GM13977 (cell line): ENCODE data around the gene SYNDIG1.

ENCODE experiments used
- DNase-seq: peaks from one replicate; pipeline ENCODE4 v3.0.0; 2012; ENCODE audit warnings: low spot score
- CTCF ChIP-seq: IDR thresholded peaks from 2 replicates; pipeline ENCODE4 v1.5.1; 2012; ENCODE audit warnings: mild to moderate bottlenecking, control low read depth; ENCODE audit not compliant: insufficient read depth; ENCODE audit errors: extremely low read depth, missing control alignments
- in situ Hi-C: fragments of 300-500 bp; cut with MboI; formaldehyde crosslinking; loops from one replicate; pipeline ENCODE4 v1.12.0; 2022; ENCODE audit warnings: low sequenced_read_pairs, low pct_unique_long_range_greater_than_20kb, mixed read lengths, inconsistent platforms; ENCODE audit not compliant: unreplicated experiment

Gene SYNDIG1

GRCh38 chr20:24675651-24676352, 206.4 kb downstream of the SYNDIG1 start:
- in situ Hi-C loops, result no loop called here
- no peak for TF ChIP-seq CTCF
- no peak for DNase-seq

GRCh38 chr20:24676353-24676977, 207.0 kb downstream of the SYNDIG1 start:
- in situ Hi-C loops, result no loop called here
- no peak for TF ChIP-seq CTCF
- no peak for DNase-seq

GRCh38 chr20:24676978-24677370, 207.5 kb downstream of the SYNDIG1 start:
- in situ Hi-C loops, result no loop called here
- no peak for DNase-seq
- TF ChIP-seq CTCF, result no peak

DNA sequence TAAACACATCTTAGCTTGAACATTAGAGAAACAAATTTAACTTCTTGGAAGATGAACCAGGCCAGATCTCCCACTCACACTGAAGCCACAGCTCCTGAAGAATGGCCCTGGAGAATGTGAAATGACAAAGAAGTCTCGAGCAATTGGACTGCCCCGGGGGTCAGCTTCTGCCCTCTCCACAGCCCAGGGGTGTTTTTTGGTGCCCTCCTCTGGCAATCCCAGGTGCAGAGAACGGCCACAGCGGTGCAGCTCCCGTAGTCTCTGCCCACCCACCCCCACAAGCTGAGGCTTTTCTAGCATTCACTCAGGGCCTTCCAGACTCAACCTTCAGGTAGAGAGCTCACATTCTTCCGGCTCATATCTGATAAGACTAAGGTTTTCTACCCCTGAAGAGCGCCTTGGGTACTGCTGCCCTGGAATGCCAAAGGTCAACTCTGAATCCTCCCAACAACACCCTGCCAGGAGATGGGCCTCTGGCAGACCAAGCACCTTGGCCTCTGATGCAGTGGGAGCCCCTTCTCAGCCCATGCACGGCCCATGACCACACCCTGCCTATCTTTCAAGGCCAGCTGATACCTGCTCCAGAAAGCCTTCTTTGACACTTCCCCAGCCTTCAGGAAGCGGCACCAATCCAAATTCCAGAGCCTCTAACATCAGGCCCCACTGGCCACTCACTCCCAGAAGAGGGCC, 208.3 kb downstream of the SYNDIG1 start:
- in situ Hi-C loops, result no loop called here

GRCh38 chr20:24678351-24679106, 209.1 kb downstream of the SYNDIG1 start:
- no peak for TF ChIP-seq CTCF
- in situ Hi-C loops, result no loop called here
- DNase-seq, result no peak

More for the DNA sequence above, 208.3 kb downstream of the SYNDIG1 start:
- TF ChIP-seq CTCF, result no peak
- no peak for DNase-seq

DNA sequence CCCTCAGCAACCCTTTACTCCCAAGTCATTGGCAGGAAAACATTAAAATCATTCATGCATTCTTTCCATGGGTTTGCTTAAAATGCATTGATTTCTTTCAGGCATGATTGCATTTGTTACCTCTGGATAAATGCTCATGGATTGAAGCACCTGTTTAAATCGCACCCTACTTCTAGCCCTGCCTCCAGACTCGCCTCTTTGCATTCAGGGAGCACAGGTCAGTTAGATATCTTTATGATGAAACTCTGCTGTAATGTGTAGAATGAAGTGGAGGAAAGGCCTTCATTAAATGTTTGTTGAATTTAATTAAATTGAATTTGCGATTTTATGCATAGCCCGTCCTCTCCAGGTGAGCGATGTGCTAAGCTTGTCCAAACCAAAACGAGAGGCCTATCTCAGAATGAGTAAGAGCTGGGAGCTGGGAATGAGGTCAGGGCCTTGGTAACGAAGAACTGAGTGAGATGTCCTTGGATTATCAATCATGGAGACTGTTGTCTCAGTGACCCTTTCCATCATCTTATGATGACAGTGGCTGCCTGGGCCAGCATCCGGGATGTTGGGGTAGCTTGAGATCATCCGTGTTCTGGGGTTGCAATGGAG, 210.1 kb downstream of the SYNDIG1 start:
- no peak for DNase-seq

More for the DNA sequence above, 210.1 kb downstream of the SYNDIG1 start:
- no peak for TF ChIP-seq CTCF
- in situ Hi-C loops, result no loop called here
